Fibroblast of skin of right quadriceps (primary cell): ENCODE data around the gene KIF4B.
A peak's percentile ranks its signal among the peaks of the same experiment; 100 is the strongest.
"Not testable (repeated sequence)": the region's sequence is repeated elsewhere in the genome, so short reads cannot be mapped to it uniquely, and the experiment has no call there.

Experiments
- DNase-seq: peaks from one replicate; pipeline ENCODE4 v3.0.0-alpha.2; 2013

Gene KIF4B

GRCh38 chr5:155013526-155013925, at the start of gene KIF4B:
TSS of gene KIF4B (plus strand) at chr5:155013755. CDS start at chr5:155013860, 105 bp downstream.
- no peak for DNase-seq

- DNase-seq = no peak
Measured at GRCh38 chr5:154966081-154966841, 47.3 kb upstream of the KIF4B start.

GRCh38 chr5:154966874-154967273, 46.7 kb upstream of the KIF4B start:
- no peak for DNase-seq

GRCh38 chr5:154967421-154968024, 46.0 kb upstream of the KIF4B start:
- DNase-seq = no peak

GRCh38 chr5:154968953-154969352, 44.6 kb upstream of the KIF4B start:
- no peak for DNase-seq

GRCh38 chr5:154970759-154971158, 42.8 kb upstream of the KIF4B start:
- DNase-seq = no peak

GRCh38 chr5:154971501-154971900, 42.1 kb upstream of the KIF4B start:
- peak; percentile 41 for DNase-seq

- DNase-seq = peak; percentile 28
Measured at GRCh38 chr5:154972476-154973080, 41.0 kb upstream of the KIF4B start.

GRCh38 chr5:154976082-154976481, 37.5 kb upstream of the KIF4B start:
- DNase-seq = not testable (repeated sequence)

- DNase-seq = no peak
Measured at GRCh38 chr5:154977409-154977808, 36.1 kb upstream of the KIF4B start.

- DNase-seq = not testable (repeated sequence)
Measured at GRCh38 chr5:154978294-154978693, 35.3 kb upstream of the KIF4B start.

GRCh38 chr5:154984946-154985516, 28.5 kb upstream of the KIF4B start:
- DNase-seq = no peak

- no peak for DNase-seq
Measured at GRCh38 chr5:154986151-154986550, 27.4 kb upstream of the KIF4B start.

GRCh38 chr5:154989626-154990025, 23.9 kb upstream of the KIF4B start:
- DNase-seq = no peak

GRCh38 chr5:154993461-154993860, 20.1 kb upstream of the KIF4B start:
- no peak for DNase-seq

- DNase-seq = no peak
Measured at GRCh38 chr5:154995679-154996078, 17.9 kb upstream of the KIF4B start.

- no peak for DNase-seq
Measured at GRCh38 chr5:154997746-154998145, 15.8 kb upstream of the KIF4B start.

GRCh38 chr5:154999865-155000264, 13.7 kb upstream of the KIF4B start:
- DNase-seq = no peak

- DNase-seq = no peak
Measured at GRCh38 chr5:155001523-155001922, 12.0 kb upstream of the KIF4B start.

- DNase-seq = not testable (repeated sequence)
Measured at GRCh38 chr5:155002722-155003121, 10.8 kb upstream of the KIF4B start.

GRCh38 chr5:155004138-155004744, 9.3 kb upstream of the KIF4B start:
- no peak for DNase-seq

GRCh38 chr5:155006265-155006664, 7.3 kb upstream of the KIF4B start:
- not testable (repeated sequence) for DNase-seq

GRCh38 chr5:155008669-155009068, 4.9 kb upstream of the KIF4B start:
- no peak for DNase-seq
